HT1080 (cell line): ENCODE measurements around the gene R3HDM2. TPM values are rescaled to one million over a fixed set of nuclear protein-coding genes. Genes with fewer than 3 reads are reported as not detected.

Experiments used
- DNase-seq: peaks from one replicate; pipeline ENCODE4 v3.0.0-alpha.2; 2015; ENCODE audit warnings: low read depth
- total RNA-seq: library from RNA; depleted of rRNA; stranded (reverse); fragments of >200 nt; shearing (Covaris generic); gene quantifications from 2 replicates; pipeline ENCODE4 v1.2.3, GENCODE V29; 2014

R3HDM2 gene
- total RNA-seq, 1 experiment from 2014 or later, result 13.0 TPM

DNA sequence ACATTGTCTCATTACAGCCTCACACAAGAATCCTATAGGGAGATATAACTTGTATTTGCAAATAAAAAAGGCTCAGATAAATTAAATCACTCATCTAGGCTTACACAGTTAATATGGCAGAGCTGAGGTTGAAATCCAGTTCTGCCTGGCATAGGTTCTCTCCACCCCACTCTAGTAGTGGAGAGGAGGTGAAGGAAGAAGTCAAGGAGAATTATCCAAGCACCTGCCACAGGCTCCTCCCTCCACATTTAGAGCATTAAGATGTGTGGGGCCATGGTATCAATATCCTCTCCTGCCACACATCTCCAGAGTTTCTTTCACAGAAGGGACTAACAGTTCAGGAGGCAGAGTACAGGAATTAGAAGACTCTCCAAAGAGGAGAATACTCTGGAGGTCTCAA lies 157.3 kb downstream of the R3HDM2 start:
- DNase-seq, result no peak

DNA sequence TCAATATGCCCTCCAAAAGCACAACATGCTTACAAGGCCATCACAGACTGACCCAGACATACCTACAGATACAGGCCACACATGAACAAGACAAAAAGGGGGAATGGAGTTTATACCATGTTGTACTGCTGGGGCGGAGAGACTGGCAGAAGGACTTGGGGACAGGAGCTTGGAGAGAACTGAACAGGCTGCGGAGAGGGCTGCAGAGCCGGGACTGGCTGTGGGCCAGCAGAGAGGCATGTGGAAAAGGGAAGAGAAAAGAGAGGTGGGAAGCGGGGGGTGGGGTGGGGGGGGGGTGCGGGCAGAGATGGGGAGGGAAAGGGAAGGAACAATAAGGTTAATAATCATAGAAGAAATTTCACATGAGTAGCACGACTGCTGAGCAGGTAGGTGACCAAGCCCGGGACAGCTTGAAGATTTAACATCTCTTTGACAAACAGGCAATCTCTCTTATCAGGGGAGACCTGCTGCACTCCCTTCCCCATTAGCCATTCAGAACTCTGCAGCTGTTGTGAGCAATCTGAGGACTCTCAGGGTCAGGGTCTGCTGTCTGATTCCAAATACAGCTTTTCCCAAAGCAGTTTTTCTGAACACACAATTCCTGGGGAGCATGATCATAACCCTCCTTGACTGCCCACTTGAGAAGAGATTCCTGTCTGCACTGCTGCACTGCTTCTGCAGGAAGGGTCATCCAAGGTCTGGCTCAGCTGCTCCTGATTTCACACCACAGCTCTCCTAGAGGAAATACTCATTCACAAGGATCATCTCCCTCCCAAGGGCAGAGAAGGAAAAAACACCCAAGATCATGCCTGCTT lies 158.3 kb downstream of the R3HDM2 start:
- DNase-seq, result peak; percentile 11

DNA sequence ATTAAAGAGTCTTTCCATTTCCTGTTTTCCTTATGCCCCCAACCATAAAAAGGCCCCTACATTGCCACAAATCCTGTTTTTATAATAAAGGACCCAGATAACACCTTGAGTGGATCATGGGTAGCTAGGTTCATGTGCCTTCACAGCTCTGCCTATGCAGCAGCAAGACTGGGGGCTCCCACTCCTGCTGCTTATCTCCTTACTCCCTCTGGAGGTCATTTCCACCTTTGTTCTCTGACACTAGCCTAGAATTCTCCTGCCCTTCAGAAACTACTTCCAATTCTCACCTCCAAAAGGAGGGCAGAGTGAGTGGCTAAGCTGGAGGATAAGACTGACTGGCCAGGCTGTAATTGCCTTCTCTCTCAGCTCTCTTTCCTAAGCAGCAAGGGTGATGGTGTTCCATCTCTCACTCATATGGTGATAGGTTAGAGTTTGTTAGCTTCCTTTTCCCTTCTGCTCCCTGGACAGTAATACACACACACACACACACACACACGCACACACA lies 159.8 kb downstream of the R3HDM2 start:
- peak; percentile 10 for DNase-seq

DNA sequence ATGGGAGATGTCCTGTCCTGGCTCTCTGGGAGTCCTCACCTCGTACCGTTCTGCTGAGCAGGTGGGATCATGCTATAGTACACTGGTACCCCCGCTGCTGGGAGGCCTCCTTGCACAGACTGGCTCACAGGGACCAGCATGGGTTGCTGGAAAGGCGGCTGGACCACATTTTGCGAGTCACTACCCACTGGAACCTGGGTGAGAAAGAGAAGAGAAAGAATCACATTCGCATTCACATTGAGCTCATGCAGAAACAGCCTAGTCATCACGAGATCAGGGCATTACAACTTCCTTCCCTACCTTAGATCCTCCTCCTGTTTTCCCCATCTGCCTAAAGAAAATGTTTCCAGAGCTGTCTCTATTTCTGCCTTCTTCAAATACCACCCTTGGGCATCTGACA lies 162.6 kb downstream of the R3HDM2 start:
- peak; percentile 66 for DNase-seq

DNA sequence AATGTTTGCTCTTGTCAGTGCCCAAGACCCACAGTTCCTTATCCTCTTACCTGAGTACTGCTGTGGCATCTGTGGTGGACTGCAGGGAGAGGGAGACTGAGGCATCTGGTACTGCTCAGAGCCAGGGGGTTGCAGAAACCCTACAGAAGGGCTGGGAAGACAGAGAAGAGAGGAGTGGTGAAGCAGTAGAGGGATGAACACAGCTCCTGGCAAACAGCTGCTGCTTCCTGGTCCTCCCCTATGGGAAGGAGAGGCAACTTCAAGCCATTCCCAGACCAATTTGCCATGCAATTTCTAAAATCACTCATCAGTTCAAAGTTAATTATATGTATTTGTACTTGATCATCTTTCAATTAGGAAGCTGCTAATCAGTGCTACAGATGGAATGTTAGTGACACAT lies 164.2 kb downstream of the R3HDM2 start:
- DNase-seq, result no peak

DNA sequence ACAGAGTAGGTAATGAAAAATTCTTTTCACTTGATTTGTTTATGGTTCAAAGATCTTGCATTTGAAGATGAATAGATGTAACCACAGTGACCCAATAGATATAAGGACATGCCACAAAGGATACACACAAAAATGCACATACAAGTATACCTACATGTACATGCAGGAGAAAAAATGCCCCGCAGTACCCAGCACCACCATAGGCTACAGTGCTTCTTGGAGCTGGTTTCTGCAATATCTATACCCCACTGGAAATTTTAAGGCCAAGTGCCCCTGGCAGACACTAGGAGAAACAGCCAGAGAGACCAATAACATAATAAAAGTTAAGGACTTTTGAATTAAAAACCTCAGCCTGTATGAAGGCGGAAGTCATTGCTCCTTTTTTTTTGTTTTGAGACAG lies 167.7 kb downstream of the R3HDM2 start:
- DNase-seq, result no peak

DNA sequence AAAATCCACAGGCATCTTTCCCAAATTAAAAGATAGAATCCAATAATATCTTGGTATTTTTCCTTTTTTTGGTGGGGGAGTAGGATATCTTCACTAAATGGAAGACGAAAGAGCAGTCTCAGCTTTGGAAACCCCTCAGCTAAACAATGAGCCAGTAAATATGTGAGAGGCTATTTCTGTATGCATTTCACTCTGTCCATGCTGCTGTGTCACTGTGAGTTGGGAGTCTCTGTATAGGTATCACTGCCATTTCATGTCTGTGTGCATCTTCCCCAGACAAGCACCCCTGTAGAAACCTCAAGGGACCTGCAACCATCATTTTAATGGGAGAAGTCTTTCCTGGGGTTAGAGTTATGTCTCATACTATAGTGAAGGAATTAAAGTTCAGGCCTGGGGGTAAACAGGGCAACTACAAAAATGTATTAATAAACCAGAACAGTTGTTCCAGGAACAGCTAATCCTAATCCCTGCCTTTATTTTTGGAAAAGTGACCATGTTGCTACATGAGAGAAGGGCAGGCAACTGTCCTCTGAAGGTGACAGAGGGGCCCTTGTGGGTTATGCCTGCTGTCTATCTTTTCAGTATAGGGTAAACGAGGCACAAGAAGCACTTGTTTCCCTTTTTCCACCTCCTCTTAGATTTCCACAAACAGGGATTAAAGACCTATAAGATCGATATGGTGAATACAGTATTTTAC lies 168.6 kb downstream of the R3HDM2 start:
- no peak for DNase-seq

DNA sequence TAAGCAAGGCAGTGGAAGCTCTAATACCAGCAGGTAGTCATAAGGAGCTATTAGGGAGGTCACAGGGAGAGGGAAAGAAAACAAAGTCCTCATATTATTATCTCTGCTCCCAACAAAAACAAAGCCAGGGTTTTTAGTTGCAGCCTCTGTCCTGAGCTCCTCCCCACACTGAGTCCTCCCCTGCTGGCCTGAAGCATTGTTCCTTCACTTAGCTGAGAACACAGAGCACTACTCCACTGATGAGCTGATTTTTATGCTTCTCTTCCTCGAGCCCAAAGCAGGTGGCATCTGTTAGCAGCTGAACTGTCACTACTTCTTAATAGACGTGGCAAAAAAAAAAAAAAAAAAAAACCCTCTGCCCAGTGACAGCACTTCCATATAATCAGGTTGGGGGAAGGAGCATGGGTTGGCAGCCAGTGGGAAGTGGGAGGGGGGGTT lies 169.4 kb downstream of the R3HDM2 start:
- no peak for DNase-seq

DNA sequence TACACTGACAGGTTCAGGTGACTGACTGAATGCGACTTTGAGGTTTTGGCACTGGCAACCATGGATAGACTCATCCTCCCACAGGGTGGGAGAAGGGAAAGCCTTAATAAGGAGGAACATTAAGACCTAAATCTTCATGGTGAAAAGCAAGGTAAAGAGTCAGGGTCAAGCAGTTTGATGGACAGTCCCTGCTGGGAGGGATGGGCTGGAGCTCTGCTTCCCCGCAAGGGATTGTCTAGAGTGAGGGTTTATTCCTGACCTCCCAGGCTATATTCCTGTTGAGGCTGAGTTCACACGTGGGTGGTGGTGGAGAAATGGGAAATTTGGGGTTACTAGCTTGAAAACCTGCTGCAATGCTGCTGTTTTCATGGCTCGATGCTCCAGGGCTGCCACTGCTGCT lies 170.5 kb downstream of the R3HDM2 start:
- no peak for DNase-seq

DNA sequence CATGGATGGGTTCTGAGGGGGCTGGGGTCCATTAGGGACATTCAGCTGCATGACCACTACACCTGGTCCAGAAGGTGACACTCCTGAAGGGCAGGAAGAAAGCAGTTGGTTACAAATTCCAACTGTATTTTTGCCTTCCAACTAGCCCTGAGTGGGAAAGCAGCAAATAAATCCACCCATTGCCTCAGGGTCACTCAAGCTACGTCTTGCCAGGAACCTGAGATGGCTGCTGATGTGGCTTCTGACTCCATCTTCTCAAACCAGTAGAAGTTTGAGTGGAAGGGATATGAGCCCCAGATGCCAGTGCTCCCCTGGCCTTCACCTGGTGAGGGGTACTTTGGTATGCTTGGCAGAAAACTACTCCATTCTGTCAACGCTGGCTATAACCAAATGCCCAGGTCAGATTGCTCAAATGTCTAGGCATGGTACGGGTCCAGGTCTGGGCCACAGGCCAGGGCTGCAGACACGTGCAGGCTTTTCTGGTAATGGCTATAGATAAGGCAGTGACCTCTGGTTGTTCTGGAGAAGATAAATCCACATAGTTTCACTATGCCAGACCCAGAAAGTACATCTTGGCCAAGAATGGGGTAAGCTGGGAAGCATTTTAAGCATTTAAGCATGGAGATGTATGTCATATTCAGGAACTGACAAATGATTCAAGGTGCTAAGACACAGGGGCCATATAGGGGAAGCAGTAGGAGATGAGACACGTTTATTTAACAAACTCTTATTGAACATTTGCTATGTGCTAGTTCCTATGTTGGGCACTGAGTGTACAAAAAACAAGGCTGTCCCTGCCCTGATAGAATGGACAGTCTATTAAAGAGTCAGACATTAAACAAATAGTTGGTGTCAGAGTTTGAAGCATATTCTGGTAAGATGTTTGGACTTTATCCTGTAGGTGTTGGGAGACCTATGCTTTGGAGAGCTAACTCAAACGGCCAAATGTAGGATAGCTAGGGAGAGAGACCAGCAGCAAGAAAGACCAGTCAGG lies 171.6 kb downstream of the R3HDM2 start:
- DNase-seq, result no peak

DNA sequence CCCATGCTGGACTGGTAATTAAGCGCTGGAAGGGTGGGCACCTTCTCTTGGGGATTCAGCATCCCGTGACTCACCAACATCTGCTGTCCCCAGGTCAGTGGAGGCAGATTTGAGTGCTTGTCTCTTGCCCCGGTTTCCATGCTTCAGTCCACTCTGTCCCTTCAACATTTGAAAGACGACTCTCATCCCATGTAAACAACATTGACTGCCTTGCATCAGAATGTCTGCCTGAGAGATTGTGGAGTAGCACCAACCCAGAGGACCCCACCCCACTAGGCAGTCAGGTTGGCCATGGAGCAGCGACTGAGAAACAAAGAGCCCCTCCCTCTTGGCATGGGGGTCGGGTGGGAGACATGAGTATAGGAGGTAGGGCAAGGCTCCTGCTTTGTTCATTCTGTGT lies 174.9 kb downstream of the R3HDM2 start:
- no peak for DNase-seq

DNA sequence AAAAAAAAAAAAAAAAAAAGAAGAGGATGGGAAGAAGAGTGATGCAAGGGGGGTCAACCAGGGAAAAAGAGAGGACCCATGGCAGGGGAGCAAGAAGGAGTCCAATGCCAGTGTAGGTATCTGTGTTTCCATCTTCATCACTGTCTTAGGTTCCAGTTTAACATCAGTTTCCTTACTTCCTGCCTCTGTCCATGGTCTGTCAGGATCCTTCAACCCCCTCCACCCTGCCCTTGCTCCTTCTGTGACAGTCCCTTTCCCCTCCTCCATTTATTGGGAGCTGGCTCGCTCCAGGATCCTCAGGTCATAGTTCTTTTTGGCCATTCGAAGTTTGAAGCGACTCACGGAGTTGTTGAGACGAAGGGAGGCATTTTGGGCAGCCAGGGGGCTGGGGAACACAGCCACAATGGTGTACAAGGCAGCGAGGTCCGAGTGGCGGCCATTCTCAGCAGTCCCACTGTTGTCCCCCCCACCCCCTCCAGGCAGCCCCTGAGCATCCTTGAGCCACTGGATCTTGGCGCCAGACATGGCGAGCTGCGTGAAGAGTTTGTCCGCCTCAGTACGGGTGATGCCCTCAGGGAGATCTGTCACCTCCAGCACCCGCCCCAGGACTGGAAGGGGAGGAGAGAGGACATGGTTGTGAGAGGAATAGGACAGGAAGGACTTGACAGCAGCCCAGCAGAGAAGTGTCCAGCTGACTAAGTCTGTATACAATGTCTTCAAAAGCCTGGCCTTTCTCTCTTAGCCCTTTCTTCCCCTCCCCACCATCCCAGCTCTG lies 176.2 kb downstream of the R3HDM2 start:
- no peak for DNase-seq

DNA sequence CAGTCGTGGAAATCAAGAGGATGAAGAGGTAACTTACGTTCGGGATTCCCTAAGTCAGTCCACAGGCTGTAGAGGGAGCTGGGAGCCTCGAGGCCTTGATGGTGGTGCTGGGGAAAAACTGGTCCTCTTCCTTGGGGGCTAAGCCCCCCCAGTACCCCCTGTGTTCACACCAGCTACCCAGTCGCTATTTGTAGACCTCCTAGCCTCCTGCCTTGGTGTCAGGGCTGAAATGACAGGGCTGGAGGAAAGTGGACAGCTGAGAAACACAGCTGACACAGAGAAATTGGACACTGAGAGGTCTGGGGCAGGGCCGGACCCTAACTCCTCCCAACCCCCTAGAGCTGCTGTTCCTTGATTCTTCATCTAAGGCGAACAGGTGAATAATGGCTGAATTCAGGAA lies 179.9 kb downstream of the R3HDM2 start, which contains the start of gene STAC3:
Gene STAC3 (minus strand): TSS at position 232 of the 400 bp plus-strand sequence. CDS start 1,551 bp downstream, outside the sequence.
- no peak for DNase-seq

DNA sequence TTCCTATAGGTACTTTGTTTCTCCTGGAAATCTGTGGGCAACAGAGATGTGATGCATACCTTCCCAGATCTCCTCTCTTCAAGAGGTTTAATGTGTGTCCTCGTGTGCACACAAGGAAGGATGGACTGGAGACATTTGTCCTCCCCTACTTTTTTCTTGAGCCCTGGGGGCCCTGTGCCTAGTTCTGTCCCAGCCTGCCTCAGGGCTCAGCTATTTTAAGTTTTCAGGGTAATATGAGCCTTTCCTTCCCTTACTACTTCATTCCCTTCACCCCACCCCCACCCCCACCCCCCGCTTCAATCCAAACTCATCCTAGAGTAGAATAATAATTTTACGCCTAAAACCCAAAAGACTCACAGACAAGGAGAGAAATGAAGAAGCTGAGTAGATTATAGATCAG lies 180.3 kb downstream of the R3HDM2 start:
- no peak for DNase-seq

DNA sequence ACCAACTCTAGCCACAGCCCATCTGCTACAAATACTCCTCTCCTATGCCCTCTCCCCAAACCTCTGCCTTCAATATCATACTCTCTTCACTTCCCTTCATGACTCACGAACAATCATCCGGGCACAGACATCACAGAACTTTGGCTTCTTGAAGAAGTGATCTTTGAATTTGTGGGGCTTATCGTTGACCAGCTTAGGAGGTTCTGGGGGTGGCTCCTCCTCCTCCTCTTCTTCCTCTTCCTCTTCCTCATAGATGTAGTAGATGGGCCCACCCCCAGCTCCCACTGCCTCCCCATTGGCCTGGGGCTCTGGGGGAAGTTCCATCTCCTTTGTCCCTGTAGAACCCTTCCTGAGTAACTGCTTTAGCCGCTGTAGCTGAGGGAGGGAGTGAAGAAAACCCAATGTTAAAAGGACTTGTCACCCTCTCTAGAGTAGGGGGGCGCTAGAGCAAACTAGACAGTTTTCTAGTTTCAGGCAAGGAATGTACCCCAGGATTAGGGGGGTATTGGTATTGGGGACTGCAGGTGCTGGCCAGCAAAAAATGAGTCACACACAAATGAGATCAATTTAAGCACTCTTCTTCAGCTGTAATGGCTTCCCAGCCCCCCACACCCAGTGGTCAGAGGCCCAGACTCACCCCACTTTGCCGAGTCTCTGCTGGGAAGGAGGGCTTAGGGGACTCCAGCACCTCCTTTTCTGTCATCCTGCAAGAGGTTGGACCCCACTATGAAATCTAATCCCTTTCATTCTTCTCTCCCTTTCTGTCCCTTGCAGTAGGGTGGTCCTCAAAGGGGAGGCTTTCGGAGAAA lies 181.7 kb downstream of the R3HDM2 start:
- peak; percentile 27 for DNase-seq

DNA sequence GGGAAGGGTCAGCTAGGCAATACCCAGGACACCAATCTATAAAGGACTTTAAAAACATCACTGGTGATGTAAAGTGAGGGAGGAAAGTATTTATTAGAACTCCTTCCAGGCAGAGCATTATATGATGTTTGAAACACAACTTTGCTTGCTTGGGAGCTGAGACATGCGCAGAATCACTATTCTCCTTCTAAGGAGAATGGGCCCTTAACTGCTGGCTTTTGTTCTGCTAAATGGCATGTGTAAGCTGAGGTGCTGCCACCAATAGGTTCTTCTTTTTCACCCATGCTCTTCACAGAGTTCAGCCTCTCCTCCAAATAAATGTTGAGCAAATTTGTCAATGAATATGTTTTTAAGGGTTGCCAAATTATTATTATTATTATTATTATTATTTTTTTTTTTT lies 183.8 kb downstream of the R3HDM2 start:
- no peak for DNase-seq

DNA sequence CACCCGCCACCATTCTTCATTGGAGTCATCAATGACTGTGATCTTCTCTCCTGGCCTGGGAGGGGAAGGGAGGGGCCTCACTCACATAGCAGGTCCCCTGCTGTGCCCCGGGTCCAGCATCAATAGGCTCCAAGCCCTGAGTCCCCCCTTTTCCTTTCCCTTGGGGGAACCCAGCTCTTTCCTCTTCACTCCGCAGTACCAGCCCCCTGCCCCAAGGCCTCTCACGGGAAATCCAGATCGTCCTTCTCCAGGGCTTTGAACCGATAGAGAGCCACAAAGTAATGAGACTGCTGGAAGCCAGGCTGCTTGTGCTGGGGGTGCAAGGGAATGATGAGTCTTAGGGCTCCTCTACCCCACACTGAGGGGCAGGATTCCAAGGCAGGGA lies 186.5 kb downstream of the R3HDM2 start:
- no peak for DNase-seq

DNA sequence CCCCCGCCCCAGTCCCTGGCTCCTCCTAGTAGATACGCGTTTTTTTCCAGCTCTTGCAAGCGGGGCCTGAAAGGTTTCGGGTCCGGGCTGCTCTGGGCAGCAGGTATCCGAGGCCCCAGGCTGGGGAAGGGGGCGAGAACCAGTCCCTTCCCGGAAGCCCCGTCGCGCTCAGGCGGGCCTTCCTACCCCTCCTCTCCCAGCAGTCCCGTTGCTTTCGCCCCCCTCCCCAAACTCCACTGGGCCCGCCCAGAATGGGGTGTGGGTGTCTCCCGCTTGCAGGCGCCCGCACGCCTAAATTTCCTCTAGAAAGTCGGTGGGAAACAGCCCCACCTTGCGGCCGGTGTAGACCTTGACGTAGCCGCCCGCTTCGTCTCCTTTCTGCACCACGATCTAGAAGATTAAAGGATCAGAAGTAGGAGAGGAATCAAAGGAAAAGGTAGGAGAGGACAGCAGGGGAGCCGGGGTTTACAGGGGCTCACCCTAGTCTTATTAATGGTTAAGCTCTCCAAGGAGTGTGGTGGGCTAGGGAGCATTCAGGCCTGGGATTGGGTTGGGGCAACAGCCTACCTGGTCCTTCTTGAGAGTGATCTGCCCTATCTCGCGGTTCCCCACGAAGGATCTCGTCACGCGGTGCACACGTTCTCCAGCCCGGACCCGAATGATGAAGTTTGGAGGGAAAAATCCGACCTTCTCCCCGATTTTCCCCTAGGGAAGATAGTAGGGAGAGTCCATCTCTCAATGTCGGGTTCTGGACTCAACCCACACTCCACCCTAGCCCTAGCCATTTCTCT lies 187.1 kb downstream of the R3HDM2 start:
- peak; percentile 76 for DNase-seq
